HG03159 (cell line): ENCODE results near the gene FUT6.
"Not testable (repeated sequence)": the region's sequence is repeated elsewhere in the genome, so short reads cannot be mapped to it uniquely, and the experiment has no call there.

Experiments used
- ATAC-seq: cut with Tn5 transposase; IDR thresholded peaks from one replicate; pipeline ENCODE4 v1.9.1; 2021; ENCODE audit warnings: mild to moderate bottlenecking, moderate library complexity; ENCODE audit not compliant: unreplicated experiment

FUT6 gene

GRCh38 chr19:5788422-5788821 is 51.1 kb downstream of the FUT6 start:
- ATAC-seq: no peak

DNA sequence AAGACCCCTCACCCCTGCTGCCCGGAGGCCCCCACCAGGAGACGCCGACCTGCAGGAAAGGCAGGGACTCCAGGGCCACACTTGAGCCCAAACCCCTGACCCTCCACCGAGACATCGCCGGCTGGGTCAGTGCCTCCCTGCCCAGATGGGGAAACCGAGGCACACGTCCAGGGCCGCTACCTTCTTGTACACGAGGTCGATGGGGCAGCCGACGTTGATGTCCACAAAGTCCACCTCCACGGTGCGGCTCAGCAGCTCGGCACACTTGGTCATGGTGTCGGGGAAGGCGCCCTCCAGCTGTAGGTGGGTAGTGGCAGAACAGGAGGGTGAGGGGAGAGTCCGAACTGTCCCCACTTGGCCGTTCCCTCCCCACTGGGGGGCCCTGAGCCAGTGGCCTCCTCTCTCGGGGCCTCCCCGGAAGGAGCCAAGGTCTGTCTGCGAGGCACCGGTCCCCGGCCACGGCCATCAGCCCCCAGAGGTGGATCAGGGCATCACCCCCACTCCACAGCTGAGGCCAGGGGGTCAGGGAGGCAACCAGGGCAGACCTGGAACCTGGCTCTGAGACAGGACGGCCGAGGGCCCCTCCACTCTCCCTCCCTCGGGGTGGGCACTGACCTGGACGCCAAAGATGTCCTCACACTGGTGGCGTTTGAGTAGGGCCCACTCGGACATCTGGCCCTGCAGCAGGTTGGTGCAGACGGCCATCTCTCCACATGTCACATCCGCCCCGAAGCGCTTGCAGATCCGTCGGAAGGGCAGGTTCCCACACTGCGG is 51.9 kb downstream of the FUT6 start:
- no peak for ATAC-seq

GRCh38 chr19:5786593-5787408 is 52.7 kb downstream of the FUT6 start:
- ATAC-seq: no peak

- no peak for ATAC-seq
Observed at GRCh38 chr19:5785423-5785822, 54.1 kb downstream of the FUT6 start.

DNA sequence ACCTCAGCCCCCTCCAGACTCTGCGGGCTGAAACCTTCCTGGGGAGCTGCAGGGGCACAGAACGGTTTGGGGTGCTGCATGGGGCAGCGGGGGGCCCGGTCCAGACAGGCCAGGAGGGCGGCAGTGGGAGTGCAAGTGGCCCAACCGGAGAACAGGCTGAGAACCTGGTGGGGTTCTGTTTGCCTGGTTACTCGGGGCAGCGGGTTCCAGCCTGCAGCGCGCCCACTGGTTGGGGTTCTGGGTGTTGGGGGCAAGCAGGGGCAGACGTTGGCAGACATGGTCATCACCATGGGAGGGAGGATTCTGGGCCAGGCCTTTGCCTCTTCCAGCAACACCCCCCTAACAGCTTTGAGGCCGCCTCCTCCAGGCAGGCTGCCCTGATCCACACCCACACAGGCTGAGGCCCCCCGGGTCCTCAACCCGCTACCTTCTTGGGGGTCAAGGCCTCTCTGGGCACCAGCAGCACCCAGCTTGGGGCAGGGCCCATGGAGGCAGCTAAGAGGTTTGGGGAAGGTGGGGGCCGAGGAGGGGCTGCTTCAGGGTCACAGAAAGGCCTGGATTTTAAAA is 54.8 kb downstream of the FUT6 start, which contains the start of gene PRR22:
PRR22 (minus strand) TSS at position 166 of the 567 bp plus-strand sequence; CDS start at position 80, 86 bp downstream.
- ATAC-seq: no peak

DNA sequence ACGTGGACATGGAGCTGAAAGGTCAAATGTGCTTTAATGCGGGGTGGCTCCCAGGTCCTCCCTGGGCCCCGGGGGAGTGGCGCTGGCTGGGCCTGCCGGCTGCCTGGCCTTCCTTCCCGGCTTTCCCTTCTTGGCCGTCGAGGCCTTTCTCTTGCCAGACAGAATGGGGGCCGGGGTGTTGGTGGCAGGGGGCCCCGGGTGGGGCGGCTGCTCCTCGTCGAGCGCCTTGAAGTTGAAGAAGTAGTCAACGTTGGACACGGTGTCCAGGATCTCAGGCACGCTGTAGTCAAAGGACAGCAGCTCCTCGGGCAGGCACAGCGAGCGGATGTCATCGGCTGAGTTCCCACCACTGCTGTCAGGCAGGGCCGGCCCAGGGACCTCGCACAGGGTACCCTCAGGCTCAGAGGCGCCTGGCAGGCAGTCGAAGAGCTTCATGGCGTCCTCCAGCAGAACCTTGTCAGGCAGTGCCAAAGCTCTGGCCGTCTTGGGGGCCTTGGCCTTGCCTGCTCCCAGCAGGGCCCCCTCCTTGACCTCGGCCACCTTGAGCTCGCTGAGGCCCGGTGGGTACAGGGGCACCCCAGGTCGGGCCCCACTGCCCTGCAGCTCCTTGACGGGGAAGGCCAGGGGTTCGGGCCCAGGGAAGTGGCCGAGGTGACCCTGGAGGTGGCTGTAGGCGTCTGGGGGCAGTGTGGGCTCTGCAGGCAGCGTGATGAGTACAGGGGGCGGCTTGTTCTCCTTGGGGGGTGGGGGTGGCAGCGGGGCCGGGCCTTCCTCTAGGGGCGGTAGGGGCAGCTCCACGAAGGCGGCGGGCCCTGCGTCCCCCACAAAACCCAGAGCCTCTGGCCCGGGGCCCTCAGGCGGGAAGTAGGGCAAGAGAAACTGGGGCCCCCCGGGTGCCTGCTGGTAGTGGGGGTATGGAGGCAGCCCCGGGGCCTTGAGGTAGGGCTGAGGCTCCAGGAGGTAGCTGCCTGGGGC is 56.3 kb downstream of the FUT6 start:
- no peak for ATAC-seq

- no peak for ATAC-seq
Observed at GRCh38 chr19:5782322-5782721, 57.2 kb downstream of the FUT6 start.

DNA sequence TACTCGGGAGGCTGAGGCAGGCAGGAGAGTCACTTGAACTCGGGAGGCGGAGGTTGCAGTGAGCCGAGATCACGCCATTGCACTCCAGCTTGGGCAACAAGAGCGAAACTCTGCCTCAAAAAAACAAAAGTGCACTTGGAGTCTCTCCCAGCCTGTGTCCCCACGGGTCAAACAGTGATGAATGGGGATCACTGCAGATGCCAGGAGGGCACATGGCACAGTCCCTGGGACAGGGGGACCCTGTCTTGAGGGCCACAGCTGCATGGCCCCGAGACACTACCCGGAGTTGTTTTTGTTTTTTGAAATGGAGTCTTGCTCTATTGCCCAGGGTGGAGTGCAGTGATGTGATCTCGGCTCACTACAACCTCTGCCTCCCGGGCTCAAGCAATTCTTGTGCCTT is 58.6 kb downstream of the FUT6 start:
- ATAC-seq: not testable (repeated sequence)
